WTC11 (cell line): ENCODE data around the gene PDZD2. TPM values are rescaled to one million over a fixed set of nuclear protein-coding genes. Genes with fewer than 3 reads are reported as not detected.

Source experiments
- ATAC-seq: fragments of 200-7000 bp; cut with Tn5 transposase; 2 replicates; pipeline ENCODE4 v1.10.0; 2021; ENCODE audit warnings: mild to moderate bottlenecking, moderate library complexity
- CTCF ChIA-PET: fragments of 300-600 bp; sonication (Branson Sonifier 250); formaldehyde crosslinking; loops from one replicate; lab custom pipeline; 2021; ENCODE audit warnings: antibody characterized with exemption; lab: Charles Lee
- POLR2A ChIA-PET: fragments of 350-600 bp; sonication (Branson Sonifier 250); formaldehyde crosslinking; loops from one replicate; lab custom pipeline; 2021; ENCODE audit warnings: antibody characterized with exemption; lab: Charles Lee
- DNase-seq: peaks from one replicate; pipeline ENCODE4 v3.0.0; 2021; ENCODE audit warnings: low spot score
- H3K27ac Mint-ChIP-seq: 2 replicates; pipeline ENCODE4 v1.8.0; 2021; ENCODE audit warnings: mixed read lengths
- H3K27me3 Mint-ChIP-seq: 2 replicates; pipeline ENCODE4 v1.8.0; 2021; ENCODE audit warnings: low read depth, mild to moderate bottlenecking, moderate library complexity, mixed read lengths
- H3K36me3 Mint-ChIP-seq: 2 replicates; pipeline ENCODE4 v1.8.0; 2021; ENCODE audit warnings: mixed read lengths
- H3K4me1 Mint-ChIP-seq: 2 replicates; pipeline ENCODE4 v1.8.0; 2022; ENCODE audit warnings: mixed read lengths
- H3K4me3 Mint-ChIP-seq: 2 replicates; pipeline ENCODE4 v1.8.0; 2021; ENCODE audit warnings: mild to moderate bottlenecking, moderate library complexity, mixed read lengths
- H3K9me3 Mint-ChIP-seq: 2 replicates; pipeline ENCODE4 v1.8.0; 2021; ENCODE audit warnings: mixed read lengths
- AFF4 ChIP-seq: sonication (generic); formaldehyde crosslinking; IDR thresholded peaks from 2 replicates; pipeline ENCODE4 v1.8.1; 2023; ENCODE audit warnings: mild to moderate bottlenecking, missing genetic modification reagents, borderline replicate concordance
- CREM ChIP-seq: sonication (generic); formaldehyde crosslinking; IDR thresholded peaks from 2 replicates; pipeline ENCODE4 v1.8.1; 2022; ENCODE audit warnings: mild to moderate bottlenecking, missing genetic modification reagents, moderate library complexity
- E2F1 ChIP-seq: sonication (generic); formaldehyde crosslinking; IDR thresholded peaks from 2 replicates; pipeline ENCODE4 v1.8.0; 2022; ENCODE audit warnings: mild to moderate bottlenecking, missing genetic modification reagents
- ELF4 ChIP-seq: sonication (generic); formaldehyde crosslinking; IDR thresholded peaks from 2 replicates; pipeline ENCODE4 v1.8.1; 2022; ENCODE audit warnings: low read depth, mild to moderate bottlenecking, moderate library complexity, missing genetic modification reagents
- FOXP1 ChIP-seq: sonication (generic); formaldehyde crosslinking; IDR thresholded peaks from 2 replicates; pipeline ENCODE4 v1.8.0; 2022; ENCODE audit warnings: missing genetic modification reagents, mild to moderate bottlenecking, moderate library complexity, borderline replicate concordance
- FOXP4 ChIP-seq: sonication (generic); formaldehyde crosslinking; IDR thresholded peaks from 2 replicates; pipeline ENCODE4 v1.8.0; 2022; ENCODE audit warnings: mild to moderate bottlenecking, missing genetic modification reagents
- IRF1 ChIP-seq: sonication (generic); formaldehyde crosslinking; IDR thresholded peaks from 2 replicates; pipeline ENCODE4 v1.8.0; 2023; ENCODE audit warnings: missing genetic modification reagents
- KAT7 ChIP-seq: sonication (generic); formaldehyde crosslinking; IDR thresholded peaks from 2 replicates; pipeline ENCODE4 v1.8.1; 2023; ENCODE audit warnings: missing genetic modification reagents, mild to moderate bottlenecking, borderline replicate concordance
- MAX ChIP-seq: sonication (generic); formaldehyde crosslinking; IDR thresholded peaks from 2 replicates; pipeline ENCODE4 v1.8.0; 2022; ENCODE audit warnings: mild to moderate bottlenecking, missing genetic modification reagents
- MYBL2 ChIP-seq: sonication (generic); formaldehyde crosslinking; IDR thresholded peaks from 2 replicates; pipeline ENCODE4 v1.8.1; 2023; ENCODE audit warnings: mild to moderate bottlenecking, moderate library complexity, missing genetic modification reagents
- TCF7 ChIP-seq: sonication (generic); formaldehyde crosslinking; IDR thresholded peaks from 2 replicates; pipeline ENCODE4 v1.8.0; 2022; ENCODE audit warnings: mild to moderate bottlenecking, low read depth, missing genetic modification reagents, moderate library complexity
- TEAD4 ChIP-seq: sonication (generic); formaldehyde crosslinking; IDR thresholded peaks from 2 replicates; pipeline ENCODE4 v1.8.0; 2022; ENCODE audit warnings: mild to moderate bottlenecking, missing genetic modification reagents
- ZNF396 ChIP-seq: fragments of 250-450 bp; sonication (Bioruptor Pico); IDR thresholded peaks from 2 replicates; pipeline ENCODE4 v1.8.0; 2021; ENCODE audit warnings: mild to moderate bottlenecking, moderate library complexity, borderline replicate concordance
- ZSCAN18 ChIP-seq: fragments of 250-450 bp; sonication (Bioruptor Pico); IDR thresholded peaks from 2 replicates; pipeline ENCODE4 v2.1.2; 2022; ENCODE audit warnings: mild to moderate bottlenecking, moderate library complexity
- total RNA-seq: library from RNA; stranded (reverse); gene quantifications from 3 replicates; pipeline ENCODE4 v1.2.3, GENCODE V29; 2021

Gene PDZD2
- total RNA-seq, 1 experiment from 2014 or later, result 11.4 TPM

GRCh38 chr5:31755676-31756230, 116.8 kb downstream of the PDZD2 start (continued):
- no peak for TF ChIP-seq MAX (CRISPR knock-in tag)
- no peak for TF ChIP-seq CREM
- no peak for TF ChIP-seq ZSCAN18 (CRISPR knock-in tag)
- no peak for TF ChIP-seq TEAD4 (CRISPR knock-in tag)

GRCh38 chr5:31757806-31758205, 118.9 kb downstream of the PDZD2 start:
- POLR2A ChIA-PET, result no interaction called here
- H3K27ac Mint-ChIP-seq, result no peak overlapping the region
- TF ChIP-seq FOXP1 (CRISPR knock-in tag) (no peak), MAX (CRISPR knock-in tag) (no peak), ZNF396 (CRISPR knock-in tag) (no peak), TCF7 (CRISPR knock-in tag) (no peak), MYBL2 (CRISPR knock-in tag) (no peak), KAT7 (CRISPR knock-in tag) (no peak), AFF4 (no peak), FOXP4 (no peak), E2F1 (CRISPR knock-in tag) (no peak), ELF4 (CRISPR knock-in tag) (no peak), IRF1 (CRISPR knock-in tag) (no peak)
- TF ChIP-seq, all 79 proteins: peak for 0
- ATAC-seq, result no peak
- Mint-ChIP-seq H3K4me3 (no peak overlapping the region), H3K4me1 (peaks cover 32% of the 10 kb centered on the region), H3K9me3 (peaks cover 3% of the 10 kb centered on the region; the same call in 1 of the 2 replicates), H3K27me3 (peaks cover 55% of the 10 kb centered on the region), H3K36me3 (no peaks in the 10 kb centered on the region)
- DNase-seq, result no peak
- CTCF ChIA-PET, result interaction anchor here (0.5 to 1.4 kb wide), 2 partner anchors 9 to 51 kb away, joined by 3 to 4 read pairs; no protein-coding TSS in a partner anchor
